ENCODE measurements around the gene PRDM10.

Gene PRDM10

GRCh38 chr11:130002846-130003716, 446 bp upstream of the PRDM10 start:
- peak; percentile 99 for DNase-seq

- no peak for DNase-seq
These were observed 929 bp downstream of the PRDM10 start for GRCh38 chr11:130001461-130002351.

GRCh38 chr11:130000552-130001176, 2.0 kb downstream of the PRDM10 start:
- DNase-seq, result no peak

- DNase-seq, result no peak
These were observed 3.2 kb downstream of the PRDM10 start for GRCh38 chr11:129999407-129999806.

GRCh38 chr11:129998905-129999304, 3.7 kb downstream of the PRDM10 start:
- DNase-seq, result no peak

- DNase-seq, result no peak
These were observed 4.5 kb downstream of the PRDM10 start for GRCh38 chr11:129998107-129998506.

- no peak for DNase-seq
These were observed 5.1 kb downstream of the PRDM10 start for GRCh38 chr11:129997513-129997912.

GRCh38 chr11:129996113-129996870, 6.3 kb downstream of the PRDM10 start:
- DNase-seq, result no peak

GRCh38 chr11:129995163-129995562, 7.5 kb downstream of the PRDM10 start:
- no peak for DNase-seq

GRCh38 chr11:129992161-129992944, 10.3 kb downstream of the PRDM10 start:
- DNase-seq, result peak; percentile 48

- DNase-seq, result no peak
These were observed 13.4 kb downstream of the PRDM10 start for GRCh38 chr11:129989149-129989813.

- DNase-seq, result no peak
These were observed 14.7 kb downstream of the PRDM10 start for GRCh38 chr11:129987950-129988349.

GRCh38 chr11:129985823-129986222, 16.8 kb downstream of the PRDM10 start:
- no peak for DNase-seq

GRCh38 chr11:129980086-129980485, 22.5 kb downstream of the PRDM10 start:
- DNase-seq, result no peak

- no peak for DNase-seq
These were observed 23.5 kb downstream of the PRDM10 start for GRCh38 chr11:129979046-129979605.

- no peak for DNase-seq
These were observed 24.2 kb downstream of the PRDM10 start for GRCh38 chr11:129978447-129978846.

GRCh38 chr11:129976328-129976727, 26.3 kb downstream of the PRDM10 start:
- no peak for DNase-seq

GRCh38 chr11:129975543-129975942, 27.1 kb downstream of the PRDM10 start:
- DNase-seq, result no peak

GRCh38 chr11:129974672-129975071, 28.0 kb downstream of the PRDM10 start:
- DNase-seq, result no peak

- DNase-seq, result no peak
These were observed 28.4 kb downstream of the PRDM10 start for GRCh38 chr11:129974237-129974636.

GRCh38 chr11:129973809-129974208, 28.8 kb downstream of the PRDM10 start:
- no peak for DNase-seq
